ENCODE data around the gene COL5A1. TPM values are rescaled to one million over a fixed set of nuclear protein-coding genes. Genes with fewer than 3 reads are reported as not detected.

The COL5A1 gene
- polyA plus RNA-seq, 3 donors = 0.01 TPM; not detected in 2

- intact Hi-C loops (cut with micrococcal nuclease) = no loop called here
- no peak overlapping the region for H3K27ac ChIP-seq (ENCODE audit: low read depth in 1 of 2, low read length in 2 of 2)
- H4K20me1 ChIP-seq (ENCODE audit: insufficient read depth, low read length) = no peaks in the 10 kb centered on the region
- H3K36me3 ChIP-seq (replicated peaks in 1 of 2; ENCODE audit: control insufficient read depth in 1 of 2, insufficient read depth in 2 of 2, low read length in 2 of 2) = no peaks in the 10 kb centered on the region
- 97% methylated on average over 20 of the region's 22 CpGs for WGBS (ENCODE audit: insufficient coverage)
- DNase-seq = no peak
- no peak overlapping the region for H3K4me3 ChIP-seq (replicated peaks in 1 of 3; ENCODE audit: low read depth in 2 of 3, low read length in 3 of 3)
- H3K27ac Mint-ChIP-seq = no peak overlapping the region
- H3K9ac ChIP-seq (ENCODE audit: insufficient read depth, low read length, poor library complexity, severe bottlenecking) = no peak overlapping the region
- peaks cover 3 to 11% (median 11%) of the 10 kb centered on the region in 3 donors for H3K27me3 Mint-ChIP-seq (ENCODE audit: low read depth in 3 of 3)
- no peak overlapping the region for H2AFZ ChIP-seq (ENCODE audit: insufficient read depth, low read depth, low read length, poor library complexity, severe bottlenecking)
- no peaks in the 10 kb centered on the region for H3K4me1 Mint-ChIP-seq
- H3K36me3 Mint-ChIP-seq = no peaks in the 10 kb centered on the region
- H3K79me2 ChIP-seq (ENCODE audit: insufficient read depth, low read length) = no peaks in the 10 kb centered on the region
- no peaks in the 10 kb centered on the region for H3K4me1 ChIP-seq (ENCODE audit: control insufficient read depth in 1 of 2, insufficient read depth in 2 of 2, low read length in 2 of 2)
- TF ChIP-seq CTCF (IDR thresholded peaks at IDR 0.05) = no peak
- no peak overlapping the region for H3K4me3 Mint-ChIP-seq
- H3K4me2 ChIP-seq (replicated peaks; ENCODE audit: extremely low read depth, low read length, poor library complexity, severe bottlenecking) = no peak overlapping the region
- peaks cover 6 to 22% (median 14%) of the 10 kb centered on the region in 7 donors for H3K9me3 Mint-ChIP-seq
- H3K9me3 ChIP-seq (replicated peaks in 1 of 2; ENCODE audit: control insufficient read depth in 1 of 2, insufficient read depth in 1 of 2, low read length in 2 of 2) = peaks cover 31 to 40% of the 10 kb centered on the region in 2 donors
- no peaks in the 10 kb centered on the region for H3K27me3 ChIP-seq (ENCODE audit: control insufficient read depth in 2 of 2, insufficient read depth in 2 of 2, low read length in 2 of 2)
Measured at GRCh38 chr9:134742822-134743535, 101.4 kb downstream of the COL5A1 start.

- no peaks in the 10 kb centered on the region for H3K27me3 ChIP-seq (ENCODE audit: control insufficient read depth in 2 of 2, insufficient read depth in 2 of 2, low read length in 2 of 2)
- peaks cover 2 to 8% (median 8%) of the 10 kb centered on the region in 3 donors for H3K27me3 Mint-ChIP-seq (ENCODE audit: low read depth in 3 of 3)
- H3K4me3 Mint-ChIP-seq = no peak overlapping the region
- H4K20me1 ChIP-seq (ENCODE audit: insufficient read depth, low read length) = no peaks in the 10 kb centered on the region
- H3K9ac ChIP-seq (ENCODE audit: insufficient read depth, low read length, poor library complexity, severe bottlenecking) = no peak overlapping the region
- no peaks in the 10 kb centered on the region for H3K79me2 ChIP-seq (ENCODE audit: insufficient read depth, low read length)
- 99% methylated on average over 5 of the region's 5 CpGs for WGBS (ENCODE audit: insufficient coverage)
- H3K27ac Mint-ChIP-seq = no peak overlapping the region
- H3K4me3 ChIP-seq (replicated peaks in 1 of 3; ENCODE audit: low read depth in 2 of 3, low read length in 3 of 3) = no peak overlapping the region
- H3K36me3 Mint-ChIP-seq = no peaks in the 10 kb centered on the region
- H2AFZ ChIP-seq (ENCODE audit: insufficient read depth, low read depth, low read length, poor library complexity, severe bottlenecking) = no peak overlapping the region
- H3K36me3 ChIP-seq (replicated peaks in 1 of 2; ENCODE audit: control insufficient read depth in 1 of 2, insufficient read depth in 2 of 2, low read length in 2 of 2) = no peaks in the 10 kb centered on the region
- no peak for TF ChIP-seq CTCF (IDR thresholded peaks at IDR 0.05)
- no peak for DNase-seq
- H3K9me3 ChIP-seq (replicated peaks in 1 of 2; ENCODE audit: control insufficient read depth in 1 of 2, insufficient read depth in 1 of 2, low read length in 2 of 2) = peaks cover 35 to 44% of the 10 kb centered on the region in 2 donors
- intact Hi-C loops (cut with micrococcal nuclease) = no loop called here
- no peaks in the 10 kb centered on the region for H3K4me1 Mint-ChIP-seq
- no peak overlapping the region for H3K4me2 ChIP-seq (replicated peaks; ENCODE audit: extremely low read depth, low read length, poor library complexity, severe bottlenecking)
- no peak overlapping the region for H3K27ac ChIP-seq (ENCODE audit: low read depth in 1 of 2, low read length in 2 of 2)
- H3K4me1 ChIP-seq (ENCODE audit: control insufficient read depth in 1 of 2, insufficient read depth in 2 of 2, low read length in 2 of 2) = no peaks in the 10 kb centered on the region
- H3K9me3 Mint-ChIP-seq = peaks cover 7 to 22% (median 15%) of the 10 kb centered on the region in 7 donors
Measured at GRCh38 chr9:134743853-134744252, 102.2 kb downstream of the COL5A1 start.

Data from CD14-positive monocyte (primary cell).